GM21528 (cell line): ENCODE measurements around the gene FXR2.

Experiments
- ATAC-seq: cut with Tn5 transposase; IDR thresholded peaks from one replicate; pipeline ENCODE4 v1.9.1; 2021; ENCODE audit warnings: mild to moderate bottlenecking, moderate library complexity; ENCODE audit not compliant: unreplicated experiment, low FRiP score

Gene FXR2

GRCh38 chr17:7552621-7553051 is 62.1 kb downstream of the FXR2 start:
- ATAC-seq = no peak

DNA sequence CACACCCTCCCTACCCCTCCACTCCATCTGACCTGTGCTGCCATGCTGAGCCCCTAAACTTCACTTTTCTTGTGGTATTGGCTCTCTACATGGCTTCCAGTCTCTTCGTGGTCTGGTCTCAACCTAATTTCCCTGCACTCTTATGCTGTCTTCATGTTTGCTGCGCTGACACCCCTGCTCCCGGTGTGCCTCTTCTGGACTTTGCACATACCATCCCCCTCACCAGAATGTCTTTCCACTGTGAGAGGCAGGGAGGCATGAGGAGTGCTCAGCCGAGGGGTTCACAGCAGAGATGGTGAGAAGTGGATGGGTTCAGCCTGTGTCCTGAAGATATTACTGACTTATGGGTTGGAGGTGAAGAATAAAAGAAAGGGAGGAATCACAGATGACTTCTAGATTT is 63.3 kb downstream of the FXR2 start:
- ATAC-seq = no peak

DNA sequence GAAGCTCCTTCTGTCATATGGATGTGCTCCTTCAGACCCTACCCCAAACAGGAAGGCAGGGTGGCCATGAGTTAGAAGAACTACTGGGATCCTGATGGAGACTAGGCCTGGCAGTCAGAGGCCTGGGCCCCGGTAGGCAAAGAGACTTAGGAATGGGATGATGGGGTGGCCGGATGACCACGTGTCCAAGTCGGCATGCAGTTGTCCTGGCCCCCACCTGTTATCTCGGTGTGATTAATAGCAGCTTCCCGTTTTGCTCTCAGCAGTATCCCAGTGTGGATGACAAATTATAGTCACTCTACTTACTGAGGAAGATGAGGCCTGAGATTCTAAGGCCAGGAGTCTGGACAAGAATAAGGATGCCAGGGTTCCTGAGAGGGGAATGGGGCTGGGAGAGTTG is 64.4 kb downstream of the FXR2 start:
- ATAC-seq = no peak

- no peak for ATAC-seq
These were observed 65.2 kb downstream of the FXR2 start for GRCh38 chr17:7549401-7550055.

DNA sequence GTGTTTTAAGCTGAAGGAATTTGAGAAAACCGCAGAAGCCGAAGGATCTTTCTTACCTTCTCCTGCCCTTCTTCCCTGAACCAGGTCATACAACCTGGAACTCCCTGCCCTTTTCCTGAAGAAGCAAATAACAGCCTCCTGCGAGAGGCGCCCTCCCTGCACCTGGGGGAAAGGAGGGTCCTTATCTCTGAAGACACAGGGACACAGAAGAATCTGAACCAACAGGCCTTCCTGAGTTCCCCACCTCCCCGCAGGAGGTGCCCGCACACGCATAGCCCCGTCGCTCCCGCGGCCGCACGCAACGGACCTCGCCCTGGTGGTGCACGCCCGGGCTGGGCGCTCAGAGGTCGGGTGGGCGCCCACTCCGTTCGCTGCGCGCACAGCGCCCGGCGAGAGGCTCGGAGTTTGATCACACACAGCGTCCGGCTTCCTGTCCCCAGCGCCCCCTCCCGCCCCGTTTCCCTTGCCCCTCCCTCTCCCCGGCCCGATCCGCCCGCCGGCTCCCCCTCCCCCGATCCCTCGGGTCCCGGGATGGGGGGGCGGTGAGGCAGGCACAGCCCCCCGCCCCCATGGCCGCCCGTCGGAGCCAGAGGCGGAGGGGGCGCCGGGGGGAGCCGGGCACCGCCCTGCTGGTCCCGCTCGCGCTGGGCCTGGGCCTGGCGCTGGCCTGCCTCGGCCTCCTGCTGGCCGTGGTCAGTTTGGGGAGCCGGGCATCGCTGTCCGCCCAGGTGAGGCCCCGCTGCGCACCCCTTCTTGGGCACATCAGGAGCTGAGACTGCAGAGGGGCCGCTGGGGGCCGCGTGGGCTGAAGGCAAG is 65.9 kb downstream of the FXR2 start, which contains the start of gene TNFSF12:
TSS of gene TNFSF12 (plus strand) at position 474 of the 816 bp plus-strand sequence. CDS start at position 570, 96 bp downstream.
- ATAC-seq = no peak

DNA sequence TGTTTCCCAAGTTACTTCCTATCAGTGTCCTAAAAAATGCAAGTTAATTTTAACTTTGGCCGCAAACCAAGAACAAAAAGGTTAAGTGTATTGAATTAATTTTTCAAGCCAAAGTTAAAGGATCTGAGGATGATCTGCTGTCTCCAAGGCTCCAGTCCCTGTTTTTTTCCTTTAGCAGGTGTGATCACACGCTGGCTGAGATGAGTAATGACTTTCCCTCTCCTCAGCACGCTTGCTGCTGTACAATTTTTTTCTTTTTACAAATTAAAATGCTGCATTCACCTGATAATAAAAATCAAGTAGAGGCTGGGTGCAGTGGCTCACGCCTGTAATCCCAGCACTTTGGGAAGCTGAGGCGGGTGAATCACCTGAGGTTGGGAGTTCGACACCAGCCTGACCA is 69.8 kb downstream of the FXR2 start:
- ATAC-seq = no peak
